Heart right ventricle (tissue), 16 donors: Measurements from ENCODE around the gene ZSCAN31. TPM values are rescaled to one million over a fixed set of nuclear protein-coding genes. Genes with fewer than 3 reads are reported as not detected.

Experiments
- ATAC-seq, 8 donors: fragments of 200-7000 bp; cut with Tn5 transposase; one replicate each; pipeline ENCODE4 v1.9.1; 2020; ENCODE audit warnings: mild to moderate bottlenecking in 8 of 8, moderate library complexity in 8 of 8, moderate number of reproducible peaks in 1 of 8
- DNase-seq, 2 donors: peaks; one replicate each; pipeline ENCODE4 v3.0.0-alpha.2; 2020
- H3K27ac ChIP-seq, 10 donors: fragments of 200-600 bp; sonication (generic) in 2 of 10; one replicate each; pipeline versions ENCODE4 v1.5.0 to v1.8.0; 2020 to 2022; ENCODE audit warnings: mild to moderate bottlenecking in 3 of 10
- H3K27me3 ChIP-seq, 7 donors: fragments of 200-600 bp; one replicate each; pipeline ENCODE4 v1.8.0; 2021 to 2022; ENCODE audit warnings: mild to moderate bottlenecking in 2 of 7
- H3K36me3 ChIP-seq, 9 donors: fragments of 200-600 bp; sonication (generic) in 1 of 9; one replicate each; pipeline versions ENCODE4 v1.5.0 to v1.8.0; 2020 to 2022; ENCODE audit warnings: mild to moderate bottlenecking in 2 of 9
- H3K4me1 ChIP-seq, 9 donors: fragments of 200-600 bp; sonication (generic) in 1 of 9; one replicate each; pipeline versions ENCODE4 v1.5.0 to v1.8.0; 2020 to 2022; ENCODE audit warnings: mild to moderate bottlenecking in 4 of 9
- H3K4me3 ChIP-seq, 10 donors: fragments of 200-600 bp; sonication (generic) in 2 of 10; one replicate each; pipeline versions ENCODE4 v1.5.0 to v1.8.0; 2020 to 2022; ENCODE audit warnings: mild to moderate bottlenecking in 7 of 10, moderate library complexity in 2 of 10
- H3K9me3 ChIP-seq, 11 donors: fragments of 200-600 bp in 10 of 11; sonication (generic) in 2 of 11; one replicate each; pipeline versions ENCODE4 v1.5.0 to v1.8.0; 2013 to 2022; ENCODE audit warnings: mild to moderate bottlenecking in 2 of 11, control low read depth in 1 of 11, moderate library complexity in 1 of 11
- WGBS, 2 donors: extraction: QIAGEN DNeasy Blood & Tissue Kit; methylation state at CpG; one replicate each; pipeline ENCODE4 v1.1.7; 2013; ENCODE audit warnings: inconsistent platforms in 1 of 2; 5-methylcytosine and 5-hydroxymethylcytosine counted together
- intact Hi-C, 10 donors: fragments of 100-400 bp; cut with DNase I; formaldehyde crosslinking; loops; one replicate each; pipeline versions ENCODE4 v1.11.1 to v1.14.2; 2022
- polyA plus RNA-seq, 2 donors: library from polyadenylated mRNA; stranded (reverse); fragments of 200-250 nt; gene quantifications; one replicate each; pipeline ENCODE4 v1.2.3, GENCODE V29; 2013
- total RNA-seq, 10 donors: library from RNA; stranded (reverse); fragmentation: NEBNext Ultra II Directional in 3 of 10; extraction: Animal tissue kit (Norgen Biotek cat#: 25700) in 3 of 10; gene quantifications; one replicate each; pipeline versions ENCODE4 v1.2.1 to v1.2.4, GENCODE V29; 2021 to 2023
- TF ChIP-seq, protein P1 (sequence below), 9 donors: fragments of 200-600 bp; sonication (generic) in 2 of 9; IDR thresholded peaks; one replicate each; pipeline versions ENCODE4 v1.5.0 to v1.8.0; 2021 to 2022; ENCODE audit warnings: antibody characterized with exemption in 9 of 9, mild to moderate bottlenecking in 5 of 9, moderate library complexity in 1 of 9
- donor health status: Arrhythmogenic right ventricular cardiomyopathy.
- donor health status: ischemic (EF 13 %, LVEDD 7.1; RV severe dilation, severe dysfunction).
- donor health status: healthy with polysubstance abuse.
- donor health status: DM: no; HTN: yes; CAD: no.
- donor health status: DM: no; HTN: no; CAD: no.
- donor health status: ischemic (EF 25% LVEDD 6.9; RV normal size, moderate dysfunction).
- donor health status: ischemic (EF 25% LVEDD 5.7; RV mildly dilated, moderate dysfunction).
- donor health status: healthy.
- donor health status: DM: yes; HTN: yes; CAD: no.
- donor health status: Ischemic cardiomyopathy.
- donor health status: ischemic (EF 35%, LVEDD 5.7; RV mildly dilated, moderate dysfunction).
- donor health status: nonischemic (EF 11% LVEDD 7.7; RV severe dilation, severe dysfunction).
- donor health status: DM: yes; HTN: yes; CAD: no.
- donor health status: PGD.
- donor health status: ischemic (EF 29% LVEDD 5.4; RV normal size, mild dysfunction).
- donor health status: nonischemic (EF 23%, LVEDD 6.1; RV moderate dilation, normal function).

Gene ZSCAN31
- total and polyA plus RNA-seq, 12 donors: 3.3 to 17.4 (median 11.2) TPM

DNA sequence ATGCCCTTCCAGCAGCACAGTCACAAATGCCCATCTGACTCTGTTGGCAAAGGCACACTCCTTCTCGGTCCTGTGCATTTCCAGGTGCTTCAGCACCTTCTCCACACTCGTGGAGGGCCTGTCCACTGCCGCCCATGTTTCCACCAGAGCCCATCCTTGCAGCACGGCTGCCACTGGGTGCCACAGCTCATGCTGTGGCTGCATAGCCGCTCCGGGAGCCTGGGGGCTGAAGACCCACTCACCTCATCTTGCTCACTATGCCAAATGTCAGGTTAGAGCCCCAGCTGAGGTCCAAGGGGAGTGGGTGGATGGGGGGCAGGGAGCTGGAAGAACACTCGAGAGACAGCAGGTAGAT is 20.7 kb upstream of the ZSCAN31 start:
- peaks cover 9 to 29% (median 24%) of the 10 kb centered on the region in 9 donors for H3K4me1 ChIP-seq
- H3K9me3 ChIP-seq: no peaks in the 10 kb centered on the region
- no peak for DNase-seq
- intact Hi-C loops: loop anchor here (1.0 to 10.0 kb wide), 13 partner anchors 76 to 452 kb away; partner anchors contain the start of genes ZSCAN9 (in 3 of the 10), ZSCAN26 (in 2 of the 10), NKAPL (in 1 of the 10) and PGBD1 (in 1 of the 10)
- H3K4me3 ChIP-seq: peak overlapping the region in 4 of 10 donors; percentile 64 to 90 (median 72)
- TF ChIP-seq, protein P1, sequence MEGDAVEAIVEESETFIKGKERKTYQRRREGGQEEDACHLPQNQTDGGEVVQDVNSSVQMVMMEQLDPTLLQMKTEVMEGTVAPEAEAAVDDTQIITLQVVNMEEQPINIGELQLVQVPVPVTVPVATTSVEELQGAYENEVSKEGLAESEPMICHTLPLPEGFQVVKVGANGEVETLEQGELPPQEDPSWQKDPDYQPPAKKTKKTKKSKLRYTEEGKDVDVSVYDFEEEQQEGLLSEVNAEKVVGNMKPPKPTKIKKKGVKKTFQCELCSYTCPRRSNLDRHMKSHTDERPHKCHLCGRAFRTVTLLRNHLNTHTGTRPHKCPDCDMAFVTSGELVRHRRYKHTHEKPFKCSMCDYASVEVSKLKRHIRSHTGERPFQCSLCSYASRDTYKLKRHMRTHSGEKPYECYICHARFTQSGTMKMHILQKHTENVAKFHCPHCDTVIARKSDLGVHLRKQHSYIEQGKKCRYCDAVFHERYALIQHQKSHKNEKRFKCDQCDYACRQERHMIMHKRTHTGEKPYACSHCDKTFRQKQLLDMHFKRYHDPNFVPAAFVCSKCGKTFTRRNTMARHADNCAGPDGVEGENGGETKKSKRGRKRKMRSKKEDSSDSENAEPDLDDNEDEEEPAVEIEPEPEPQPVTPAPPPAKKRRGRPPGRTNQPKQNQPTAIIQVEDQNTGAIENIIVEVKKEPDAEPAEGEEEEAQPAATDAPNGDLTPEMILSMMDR (IDR thresholded peaks at IDR 0.05): no peak
- ATAC-seq: peak in 1 of 8 donors; percentile 20
- 69 to 71% methylated on average over 7 of the region's 7 CpGs for WGBS, 2 donors
- peak overlapping the region in 8 of 10 donors; percentile 74 to 94 (median 86) for H3K27ac ChIP-seq
- peaks cover 0 to 27% (median 6%) of the 10 kb centered on the region in 9 donors for H3K36me3 ChIP-seq
- no peaks in the 10 kb centered on the region for H3K27me3 ChIP-seq

DNA sequence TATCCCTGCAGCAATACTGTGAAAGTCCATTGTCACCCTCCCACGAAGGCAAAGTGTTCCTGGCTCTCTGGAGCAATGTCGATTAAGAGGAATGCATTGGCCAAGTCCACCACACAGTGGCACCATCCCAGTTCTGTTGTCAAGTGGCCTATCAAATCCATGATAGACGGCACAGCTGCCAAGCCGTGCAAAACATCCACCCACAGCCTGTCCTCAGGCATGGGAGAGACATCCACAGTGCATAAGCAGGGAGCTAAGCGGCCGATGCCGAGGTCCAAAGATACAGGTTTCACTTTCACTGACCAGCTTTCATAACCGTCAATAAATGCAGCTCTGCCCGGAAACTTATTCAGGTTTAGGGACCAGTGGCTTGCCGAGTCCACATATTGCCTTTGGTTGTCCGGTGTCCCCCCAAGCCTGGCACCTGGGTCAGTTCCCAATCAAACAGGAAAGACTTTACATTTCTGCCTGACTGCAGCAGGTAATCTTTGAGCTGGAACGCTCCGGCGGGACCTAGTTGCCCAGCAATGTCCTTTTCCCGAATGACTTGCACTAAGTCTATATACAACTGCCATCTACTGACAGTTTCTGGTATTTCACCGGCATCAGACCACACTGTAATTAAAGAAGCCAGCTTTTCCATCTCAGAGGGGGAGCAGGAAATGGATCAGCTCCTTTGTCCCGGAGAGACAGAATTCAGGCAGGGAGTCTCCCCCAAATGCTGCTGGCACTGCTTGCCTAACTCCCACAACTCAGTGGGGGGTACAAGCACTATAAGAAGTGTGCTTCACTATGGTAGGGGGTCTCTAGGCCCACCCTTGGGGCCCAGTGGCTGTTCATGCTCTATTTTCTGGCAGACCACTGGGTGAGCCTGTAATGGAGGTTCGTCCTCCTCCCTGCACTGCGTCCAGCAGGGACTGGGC is 20.1 kb upstream of the ZSCAN31 start:
- Histone ChIP-seq H3K9me3 (no peaks in the 10 kb centered on the region), H3K4me1 (peaks cover 9 to 36% (median 30%) of the 10 kb centered on the region in 9 donors), H3K4me3 (peak overlapping the region; percentile 50 to 90 (median 65)), H3K27me3 (no peaks in the 10 kb centered on the region), H3K27ac (peak overlapping the region; percentile 68 to 94 (median 84)), H3K36me3 (peaks cover 0 to 21% (median 6%) of the 10 kb centered on the region in 9 donors)
- ATAC-seq (peak; percentile 85 to 93 (median 90)), DNase-seq (peak; percentile 63 to 90)
- intact Hi-C loops: loop anchor here (1.0 to 10.0 kb wide), 13 partner anchors 75 to 451 kb away; partner anchors contain the start of genes ZSCAN9 (in 3 of the 10), ZSCAN26 (in 2 of the 10), NKAPL (in 1 of the 10) and PGBD1 (in 1 of the 10)
- TF ChIP-seq, protein P1 (IDR thresholded peaks at IDR 0.05): peak; percentile 66 to 84 (median 79)
- 2% methylated on average over 19 of the region's 19 CpGs for WGBS, 2 donors

DNA sequence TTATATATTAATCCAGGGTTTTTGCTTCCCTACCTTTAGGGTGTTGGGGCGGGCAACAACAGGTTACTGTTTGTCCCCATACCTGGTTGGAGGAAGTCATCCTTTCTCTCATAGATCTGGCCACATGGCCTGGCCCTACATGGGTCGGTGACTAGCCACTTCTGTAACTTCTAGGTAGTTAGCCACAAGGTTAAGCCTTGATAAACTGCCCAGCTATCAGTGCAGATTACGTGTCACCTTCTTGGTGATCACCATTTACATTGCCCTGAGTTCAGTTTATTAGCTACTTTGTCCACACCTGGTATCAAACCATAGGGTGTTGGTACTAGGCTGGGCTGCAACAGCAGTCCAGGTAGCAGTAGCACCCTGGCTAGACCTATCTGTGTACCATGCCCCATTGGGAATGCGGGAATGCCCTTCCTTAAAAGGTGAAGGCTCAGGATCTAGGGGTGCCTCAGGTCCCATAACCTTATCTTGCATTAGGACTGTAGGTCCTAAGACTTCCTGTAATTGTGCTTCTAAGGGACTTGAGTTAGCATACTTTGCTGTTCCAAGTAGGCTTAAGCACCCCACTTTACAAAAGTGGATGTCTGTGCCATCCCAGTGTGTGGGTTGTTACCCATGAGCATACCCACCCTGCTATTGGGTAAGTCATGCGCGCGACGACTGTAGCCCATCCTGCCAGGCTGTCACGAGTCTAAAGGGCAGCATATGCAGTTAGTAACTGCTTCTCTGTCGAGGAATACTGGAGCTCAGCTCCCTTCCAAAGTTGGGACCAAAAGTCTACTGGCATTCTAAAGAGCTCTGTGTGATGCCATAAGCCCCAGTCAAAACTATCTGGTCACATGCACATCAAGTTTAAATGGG is 19.0 kb upstream of the ZSCAN31 start:
- Histone ChIP-seq H3K27me3 (no peaks in the 10 kb centered on the region), H3K4me3 (peak overlapping the region in 8 of 10 donors; percentile 51 to 90 (median 65)), H3K27ac (peak overlapping the region; percentile 68 to 94 (median 84)), H3K36me3 (peaks cover 0 to 10% (median under 1%) of the 10 kb centered on the region in 9 donors), H3K9me3 (no peaks in the 10 kb centered on the region), H3K4me1 (peaks cover 9 to 45% (median 35%) of the 10 kb centered on the region in 9 donors)
- TF ChIP-seq, protein P1 (IDR thresholded peaks at IDR 0.05): no peak
- ATAC-seq (no peak), DNase-seq (no peak)
- intact Hi-C loops: loop anchor here in 9 of 10 donors (2.0 to 10.0 kb wide), 11 partner anchors 88 to 450 kb away; partner anchors contain the start of genes ZSCAN26 (in 4 of the 9), ZSCAN9 (in 3 of the 9), NKAPL (in 1 of the 9) and ZKSCAN4 (in 1 of the 9)
- WGBS, 2 donors: 88 to 91% methylated on average over 10 of the region's 10 CpGs
